Trophoblast cell (in vitro differentiated cells and primary cell): ENCODE results near the gene CCDC50.

Experiments
- DNase-seq, 2 donors: peaks; one replicate each; pipeline ENCODE4 v3.0.0-alpha.2; 2016
- H2AFZ ChIP-seq: 2 replicates; pipeline ENCODE4 v1.6.1; 2013; ENCODE audit warnings: low read length, moderate library complexity, mild to moderate bottlenecking; ENCODE audit not compliant: insufficient read depth, poor library complexity
- H2AK5ac ChIP-seq: 2 replicates; pipeline ENCODE4 v1.6.1; 2013; ENCODE audit warnings: mild to moderate bottlenecking, low read length
- H2BK120ac ChIP-seq: 2 replicates; pipeline ENCODE4 v1.6.1; 2013; ENCODE audit warnings: low read length, mild to moderate bottlenecking, moderate library complexity; ENCODE audit not compliant: insufficient read depth, poor library complexity
- H2BK12ac ChIP-seq: 2 replicates; pipeline ENCODE4 v1.6.1; 2013; ENCODE audit warnings: mild to moderate bottlenecking, low read length, moderate library complexity
- H2BK5ac ChIP-seq: 2 replicates; pipeline ENCODE4 v1.6.1; 2013; ENCODE audit warnings: low read length, low read depth, moderate library complexity, mild to moderate bottlenecking; ENCODE audit not compliant: poor library complexity
- H3K14ac ChIP-seq: 2 replicates; pipeline ENCODE4 v1.6.1; 2013; ENCODE audit warnings: mild to moderate bottlenecking, low read length
- H3K18ac ChIP-seq: 2 replicates; pipeline ENCODE4 v1.6.1; 2013; ENCODE audit warnings: mild to moderate bottlenecking, low read length
- H3K23ac ChIP-seq: 2 replicates; pipeline ENCODE4 v1.6.1; 2013; ENCODE audit warnings: low read length
- H3K27ac ChIP-seq: 2 replicates; pipeline ENCODE4 v1.5.1; 2013; ENCODE audit warnings: low read depth, mild to moderate bottlenecking, inconsistent platforms, low read length, moderate library complexity
- H3K27me3 ChIP-seq: 2 replicates; pipeline ENCODE4 v1.6.1; 2013; ENCODE audit warnings: inconsistent platforms, mild to moderate bottlenecking, low read length, moderate library complexity; ENCODE audit not compliant: insufficient read depth
- H3K36me3 ChIP-seq, 2 experiments: 1 replicate in 1 of 2; 2 replicates in 1 of 2; pipeline ENCODE4 v1.6.1; 2013; ENCODE audit warnings: low read length in 2 of 2, mild to moderate bottlenecking in 2 of 2, moderate library complexity in 1 of 2; ENCODE audit not compliant: insufficient read depth in 2 of 2, control insufficient read depth in 1 of 2
- H3K4ac ChIP-seq: 2 replicates; pipeline ENCODE4 v1.6.1; 2013; ENCODE audit warnings: low read depth, mild to moderate bottlenecking, low read length, moderate library complexity
- H3K4me1 ChIP-seq, 2 experiments: 1 replicate in 1 of 2; 2 replicates in 1 of 2; pipeline ENCODE4 v1.6.1; 2013; ENCODE audit warnings: low read length in 2 of 2, mild to moderate bottlenecking in 2 of 2, moderate library complexity in 1 of 2; ENCODE audit not compliant: insufficient read depth in 2 of 2, control insufficient read depth in 1 of 2
- H3K4me2 ChIP-seq: 2 replicates; pipeline ENCODE4 v1.6.1; 2013; ENCODE audit warnings: inconsistent platforms, mild to moderate bottlenecking, low read length, moderate library complexity
- H3K4me3 ChIP-seq: 2 replicates; pipeline ENCODE4 v1.5.1; 2013; ENCODE audit warnings: mild to moderate bottlenecking, low read depth, low read length, inconsistent platforms
- H3K79me1 ChIP-seq: one replicate; pipeline ENCODE4 v1.6.1; 2013; ENCODE audit warnings: low read length
- H3K79me2 ChIP-seq: 2 replicates; pipeline ENCODE4 v1.6.1; 2013; ENCODE audit warnings: low read length, mild to moderate bottlenecking; ENCODE audit not compliant: control insufficient read depth, insufficient read depth, poor library complexity
- H3K9ac ChIP-seq: 2 replicates; pipeline ENCODE4 v1.6.1; 2013; ENCODE audit warnings: mild to moderate bottlenecking, low read length
- H3K9me3 ChIP-seq: 2 replicates; pipeline ENCODE4 v1.6.1; 2013; ENCODE audit warnings: low read depth, mild to moderate bottlenecking, control low read depth, inconsistent platforms, low read length; ENCODE audit not compliant: insufficient read depth
- H4K12ac ChIP-seq: 2 replicates; pipeline ENCODE4 v1.6.1; 2013; ENCODE audit warnings: low read depth, mild to moderate bottlenecking, low read length, moderate library complexity
- H4K8ac ChIP-seq: 2 replicates; pipeline ENCODE4 v1.6.1; 2013; ENCODE audit warnings: low read depth, mild to moderate bottlenecking, low read length, moderate library complexity
- H4K91ac ChIP-seq: one replicate; pipeline ENCODE4 v1.6.1; 2013; ENCODE audit warnings: low read depth, mild to moderate bottlenecking, low read length, moderate library complexity
- WGBS: extraction: QIAGEN DNeasy Blood & Tissue Kit; methylation state at CpG from one replicate; pipeline ENCODE4 v1.1.7; 2013; ENCODE audit warnings: missing lambda C conversion rate; ENCODE audit not compliant: insufficient read length, insufficient coverage; ENCODE audit errors: extremely low coverage; 5-methylcytosine and 5-hydroxymethylcytosine counted together

The CCDC50 gene

GRCh38 chr3:191409791-191410359 lies 80.7 kb downstream of the CCDC50 start:
- Histone ChIP-seq H2AK5ac (no peak overlapping the region), H3K27me3 (no peaks in the 10 kb centered on the region), H4K91ac (no peak overlapping the region), H3K79me2 (no peaks in the 10 kb centered on the region), H3K4me1 (no peaks in the 10 kb centered on the region), H3K9me3 (peaks cover 3% of the 10 kb centered on the region), H2BK120ac (no peak overlapping the region), H3K23ac (no peak overlapping the region), H3K4me2 (no peak overlapping the region), H3K9ac (no peak overlapping the region), H3K4ac (no peak overlapping the region), H2BK5ac (no peak overlapping the region), H4K8ac (no peak overlapping the region), H3K14ac (no peak overlapping the region), H2BK12ac (no peak overlapping the region), H3K79me1 (no peaks in the 10 kb centered on the region), H3K18ac (no peak overlapping the region), H2AFZ (no peak overlapping the region), H3K36me3 (peaks cover 0 to 2% of the 10 kb centered on the region in 2 experiments), H3K27ac (no peak overlapping the region), H4K12ac (no peak overlapping the region), H3K4me3 (no peak overlapping the region)
- WGBS: no CpG with 5 or more reads among the region's 3 CpGs
- no peak for DNase-seq

- Histone ChIP-seq H3K4ac (no peak overlapping the region), H2BK5ac (no peak overlapping the region), H3K27me3 (no peaks in the 10 kb centered on the region), H3K4me1 (no peaks in the 10 kb centered on the region), H3K79me1 (no peaks in the 10 kb centered on the region), H3K9me3 (peaks cover 3% of the 10 kb centered on the region), H3K79me2 (no peaks in the 10 kb centered on the region), H2BK120ac (no peak overlapping the region), H4K91ac (no peak overlapping the region), H3K9ac (no peak overlapping the region), H3K4me2 (no peak overlapping the region), H4K8ac (no peak overlapping the region), H3K36me3 (peaks cover 0 to 2% of the 10 kb centered on the region in 2 experiments), H3K14ac (no peak overlapping the region), H4K12ac (no peak overlapping the region), H3K23ac (no peak overlapping the region), H2AK5ac (no peak overlapping the region), H3K27ac (no peak overlapping the region), H2BK12ac (no peak overlapping the region), H3K18ac (no peak overlapping the region), H2AFZ (no peak overlapping the region), H3K4me3 (no peak overlapping the region)
- no CpG with 5 or more reads among the region's 1 CpG for WGBS
- DNase-seq: no peak
These were observed 83.6 kb downstream of the CCDC50 start for GRCh38 chr3:191412759-191413158.

DNA sequence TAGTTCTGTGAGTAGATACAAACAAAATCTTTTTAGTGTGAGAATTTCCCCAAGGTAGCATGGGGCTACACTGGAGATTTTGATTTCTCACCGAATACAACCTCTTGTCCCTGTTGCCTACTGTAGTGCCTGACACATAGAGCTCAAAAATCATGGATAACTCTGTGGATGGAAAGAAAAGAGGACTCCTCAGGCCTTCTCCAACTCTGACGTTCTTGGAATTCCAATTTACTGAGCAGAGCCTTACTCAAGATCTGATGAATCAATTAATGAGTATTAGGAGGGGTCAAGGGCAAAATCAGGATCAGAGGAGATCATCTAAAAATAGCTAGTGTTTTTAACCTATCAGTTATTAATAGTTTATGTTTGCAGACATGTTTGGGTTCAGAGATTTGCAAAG lies 85.1 kb downstream of the CCDC50 start:
- peaks cover 1% of the 10 kb centered on the region for H3K9me3 ChIP-seq

DNA sequence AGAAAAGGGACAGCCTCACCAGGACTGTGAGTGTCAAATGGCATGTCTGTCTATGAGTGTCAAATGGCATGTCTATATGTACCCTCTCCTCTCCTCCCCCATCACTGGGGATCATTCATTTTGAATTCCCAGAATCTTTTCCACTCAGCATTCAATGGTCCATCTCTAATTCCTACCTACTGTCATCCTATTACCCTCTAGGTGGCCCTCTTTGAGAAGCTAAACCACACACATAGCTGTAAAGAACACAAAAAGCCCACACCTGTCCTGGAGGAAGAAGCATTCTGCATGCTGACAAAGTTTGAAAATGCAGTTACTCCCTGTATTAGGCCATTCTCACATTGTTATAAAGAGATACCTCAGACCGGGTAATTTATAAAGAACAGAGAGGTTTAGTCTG lies 85.5 kb downstream of the CCDC50 start:
- DNase-seq: no peak
- Histone ChIP-seq H2AFZ (no peak overlapping the region), H2BK5ac (no peak overlapping the region), H3K14ac (no peak overlapping the region), H2AK5ac (no peak overlapping the region), H3K9me3 (no peaks in the 10 kb centered on the region), H3K27ac (no peak overlapping the region), H3K4me3 (no peak overlapping the region), H3K4me1 (no peaks in the 10 kb centered on the region), H4K91ac (no peak overlapping the region), H3K4me2 (no peak overlapping the region), H2BK12ac (no peak overlapping the region), H3K23ac (no peak overlapping the region), H3K79me1 (no peaks in the 10 kb centered on the region), H3K4ac (no peak overlapping the region), H3K9ac (no peak overlapping the region), H3K27me3 (no peaks in the 10 kb centered on the region), H4K8ac (no peak overlapping the region), H3K79me2 (no peaks in the 10 kb centered on the region), H2BK120ac (no peak overlapping the region), H3K36me3 (no peaks in the 10 kb centered on the region), H3K18ac (no peak overlapping the region), H4K12ac (no peak overlapping the region)
- no CpG with 5 or more reads among the region's 1 CpG for WGBS

More for the DNA sequence above, 85.1 kb downstream of the CCDC50 start:
- Histone ChIP-seq H3K9ac (no peak overlapping the region), H2AFZ (no peak overlapping the region), H3K4ac (no peak overlapping the region), H3K27ac (no peak overlapping the region), H3K14ac (no peak overlapping the region), H3K4me3 (no peak overlapping the region), H4K12ac (no peak overlapping the region), H3K4me2 (no peak overlapping the region), H3K79me1 (no peaks in the 10 kb centered on the region), H2BK12ac (no peak overlapping the region), H3K36me3 (peaks cover 0 to under 1% of the 10 kb centered on the region in 2 experiments), H4K8ac (no peak overlapping the region), H3K4me1 (no peaks in the 10 kb centered on the region), H2AK5ac (no peak overlapping the region), H3K27me3 (no peaks in the 10 kb centered on the region), H3K18ac (no peak overlapping the region), H4K91ac (no peak overlapping the region), H3K23ac (no peak overlapping the region), H2BK5ac (no peak overlapping the region), H3K79me2 (no peaks in the 10 kb centered on the region), H2BK120ac (no peak overlapping the region)
- no CpG with 5 or more reads among the region's 2 CpGs for WGBS
- no peak for DNase-seq
